Placental epithelial cell (primary cell): ENCODE results near the gene BCAP29. TPM values are rescaled to one million over a fixed set of nuclear protein-coding genes. Genes with fewer than 3 reads are reported as not detected.

ENCODE experiments used
- small RNA-seq: library from RNA; depleted of rRNA; stranded (forward); fragments of <200 nt; gene quantifications from one replicate; pipeline ENCODE3, GENCODE V24; 2012
- total RNA-seq: library from RNA; depleted of rRNA; stranded (reverse); fragments of >200 nt; gene quantifications from 2 replicates; pipeline ENCODE4 v1.2.3, GENCODE V29; 2012

BCAP29 gene, protein sequence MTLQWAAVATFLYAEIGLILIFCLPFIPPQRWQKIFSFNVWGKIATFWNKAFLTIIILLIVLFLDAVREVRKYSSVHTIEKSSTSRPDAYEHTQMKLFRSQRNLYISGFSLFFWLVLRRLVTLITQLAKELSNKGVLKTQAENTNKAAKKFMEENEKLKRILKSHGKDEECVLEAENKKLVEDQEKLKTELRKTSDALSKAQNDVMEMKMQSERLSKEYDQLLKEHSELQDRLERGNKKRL
- total RNA-seq = 28.7 and 82.3 TPM in 2 replicates

DNA sequence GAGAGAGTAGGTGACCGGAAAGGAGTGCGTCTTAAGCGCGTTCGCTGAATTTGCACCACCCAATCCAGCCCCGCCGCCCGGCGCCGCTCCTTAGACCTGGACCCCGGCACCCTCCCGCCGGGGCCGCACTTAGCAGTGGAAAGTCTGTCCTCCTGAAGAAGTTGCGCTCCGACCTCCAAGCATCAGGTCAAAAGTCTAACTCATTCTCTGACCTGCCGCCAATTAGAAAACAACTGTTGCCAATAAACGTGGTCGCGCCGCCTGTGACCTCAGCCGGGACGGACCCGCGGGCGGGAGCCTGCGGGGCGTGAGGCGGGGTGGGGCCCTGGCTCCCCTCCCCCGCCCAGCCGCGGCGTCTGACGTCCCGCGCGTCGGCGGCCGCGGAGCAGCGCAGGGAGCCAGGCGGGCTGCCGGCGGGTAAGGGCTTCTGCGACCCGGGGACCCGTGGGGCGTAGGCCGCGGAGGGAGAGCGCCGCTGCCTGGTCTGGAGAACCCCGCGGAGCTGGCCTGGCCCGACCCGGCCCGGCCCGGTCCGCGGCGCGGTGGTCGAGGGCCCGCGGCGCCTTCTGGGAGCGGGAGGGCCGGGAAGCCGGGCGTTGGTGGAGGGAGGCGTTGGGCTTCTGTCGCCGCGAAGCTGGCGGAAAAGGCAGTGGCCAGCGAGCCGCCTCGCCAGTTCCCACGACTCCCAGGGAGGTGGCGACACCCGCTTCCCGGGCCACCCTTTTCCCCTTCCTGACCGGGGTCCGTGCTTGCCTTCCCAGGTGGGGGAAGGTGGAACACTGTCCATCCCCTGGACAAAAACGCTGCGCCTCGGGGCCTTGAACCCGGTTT is at the start of gene BCAP29:
Gene BCAP29 (plus strand): TSS at position 362 of the 831 bp plus-strand sequence. CDS start 527 bp downstream, outside the sequence.

DNA sequence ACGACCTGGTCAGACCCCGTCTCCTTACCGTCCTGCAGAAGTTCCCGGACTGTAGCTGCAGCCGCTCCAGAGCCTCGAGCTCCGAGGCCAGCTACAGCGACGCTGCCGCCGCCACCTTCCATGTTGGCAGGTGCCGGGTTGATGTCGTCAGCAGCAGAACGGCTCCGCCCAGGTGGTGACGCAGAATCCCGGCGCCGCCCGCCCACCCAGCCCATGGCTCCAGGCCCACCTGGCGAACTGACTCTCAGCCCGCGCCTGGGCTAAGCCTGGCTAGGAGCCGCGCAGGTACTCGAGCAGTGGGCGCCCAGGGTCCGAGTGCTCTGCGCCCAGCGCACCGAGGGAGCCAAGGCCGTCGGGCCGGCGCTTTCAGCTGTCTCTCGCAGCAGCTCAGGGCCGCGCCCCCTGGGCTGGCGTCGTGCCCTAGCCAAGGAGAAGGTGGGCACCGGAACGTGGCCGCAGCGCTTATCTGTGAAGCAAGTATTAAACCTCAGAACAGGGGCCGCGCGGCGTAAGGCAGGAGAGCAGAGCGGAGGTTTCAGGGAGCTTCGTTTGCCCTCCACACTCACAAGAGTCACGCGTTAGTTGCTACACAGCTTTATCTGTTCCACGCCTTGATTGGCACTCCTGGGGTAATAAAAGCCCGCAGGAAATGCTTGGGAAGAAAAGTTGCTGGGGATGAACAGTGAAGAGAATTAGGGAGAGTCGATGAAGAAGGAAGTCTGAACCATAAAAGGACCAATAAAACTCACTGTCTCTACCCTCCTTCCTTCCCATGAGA is 16.1 kb upstream of the BCAP29 start, which contains the start of the genes COG5 and DUS4L:
Gene COG5 (minus strand): TSS at position 146 of the 778 bp plus-strand sequence. CDS start 24 bp downstream, at position 122.
Gene DUS4L (plus strand): TSS at position 197 of the 778 bp plus-strand sequence. CDS start 3,100 bp downstream, outside the sequence.

DNA sequence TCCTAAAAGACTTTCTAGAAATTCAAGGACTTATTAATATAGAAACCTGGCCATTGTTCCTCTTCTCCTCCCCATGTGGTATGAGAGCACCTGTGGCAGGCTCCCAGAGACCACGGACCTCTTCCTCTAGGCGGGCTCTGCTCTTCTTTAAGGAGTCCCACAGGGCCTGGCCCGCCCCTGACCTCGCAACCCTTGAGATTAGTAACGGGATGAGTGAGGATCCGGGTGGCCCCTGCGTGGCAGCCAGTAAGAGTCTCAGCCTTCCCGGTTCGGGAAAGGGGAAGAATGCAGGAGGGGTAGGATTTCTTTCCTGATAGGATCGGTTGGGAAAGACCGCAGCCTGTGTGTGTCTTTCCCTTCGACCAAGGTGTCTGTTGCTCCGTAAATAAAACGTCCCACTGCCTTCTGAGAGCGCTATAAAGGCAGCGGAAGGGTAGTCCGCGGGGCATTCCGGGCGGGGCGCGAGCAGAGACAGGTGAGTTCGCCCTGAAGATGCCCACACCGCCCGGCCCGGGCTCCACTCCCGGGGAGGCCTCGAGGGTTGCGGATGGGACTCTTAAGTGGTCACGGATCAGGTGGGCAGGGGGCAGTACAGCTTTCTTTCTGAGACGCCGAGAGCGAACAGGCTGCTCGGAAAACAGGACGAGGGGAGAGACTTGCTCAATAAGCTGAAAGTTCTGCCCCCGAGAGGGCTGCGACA is 80.5 kb downstream of the BCAP29 start, which contains the start of gene SLC26A4:
Gene SLC26A4 (plus strand): TSS at position 448 of the 700 bp plus-strand sequence. CDS start 814 bp downstream, outside the sequence.

Small RNA genes within 50 kb of the gene (small RNA-seq; reads per million reads assigned to genes)
- gene BANF1P5 (not detected), gene RF01233 (not detected)

Other genes starting within 250 kb of the BCAP29 start
- not detected in 2 replicates for gene GPR22, start 110.2 kb upstream of the BCAP29 start, total RNA-seq
- gene COG5, start 16.3 kb upstream of the BCAP29 start, total RNA-seq = 16.9 and 55.2 TPM in 2 replicates
- 7.0 and 8.2 TPM in 2 replicates for gene DUS4L, start 16.3 kb upstream of the BCAP29 start, total RNA-seq
- gene SLC26A4, start 80.6 kb downstream of the BCAP29 start, total RNA-seq = under 0.01 and 0.11 TPM in 2 replicates
- gene CBLL1, start 163.9 kb downstream of the BCAP29 start, total RNA-seq = 29.3 and 31.8 TPM in 2 replicates
- gene SLC26A3, start 223.0 kb downstream of the BCAP29 start, total RNA-seq = 0.11 TPM in 1 of 2 replicates, not detected in the other